Ovary (tissue), 3 donors: ENCODE measurements around the gene UROC1.

ENCODE experiments used
- CTCF ChIP-seq, 3 donors: fragments of 450-650 bp in 2 of 3; fragments of 200-600 bp in 1 of 3; IDR thresholded peaks; one replicate each; pipeline versions ENCODE4 v1.5.1 to v1.8.0; 2016 to 2022; ENCODE audit warnings: antibody characterized with exemption in 3 of 3, mild to moderate bottlenecking in 1 of 3
- EP300 ChIP-seq: sonication (generic); formaldehyde crosslinking; IDR thresholded peaks from one replicate; pipeline ENCODE4 v1.6.1; 2017; ENCODE audit warnings: antibody characterized with exemption
- POLR2A ChIP-seq: fragments of 450-650 bp; IDR thresholded peaks from one replicate; pipeline ENCODE4 v1.6.1; 2017; ENCODE audit warnings: antibody characterized with exemption, mild to moderate bottlenecking, moderate library complexity
- donor health status: DM: no; HTN: no; CAD: no.

- TF ChIP-seq CTCF (IDR thresholded peaks at IDR 0.05) (no peak), POLR2A (no peak), EP300 (no peak)
Observed at GRCh38 chr3:126528800-126529541, 11.4 kb upstream of the UROC1 start.
